ENCODE measurements around the gene SELPLG.
"Not testable (repeated sequence)": the region's sequence is repeated elsewhere in the genome, so short reads cannot be mapped to it uniquely, and the experiment has no call there.

Gene SELPLG

GRCh38 chr12:108618953-108619274, 14.8 kb downstream of the SELPLG start:
- DNase-seq (ENCODE audit: low read depth): not testable (repeated sequence)

GRCh38 chr12:108618079-108618952, 15.4 kb downstream of the SELPLG start:
- DNase-seq (ENCODE audit: low read depth): peak; percentile 64

GRCh38 chr12:108616941-108617858, 16.5 kb downstream of the SELPLG start:
- DNase-seq (ENCODE audit: low read depth): peak; percentile 75

GRCh38 chr12:108616359-108616758, 17.3 kb downstream of the SELPLG start:
- DNase-seq (ENCODE audit: low read depth): no peak

DNA sequence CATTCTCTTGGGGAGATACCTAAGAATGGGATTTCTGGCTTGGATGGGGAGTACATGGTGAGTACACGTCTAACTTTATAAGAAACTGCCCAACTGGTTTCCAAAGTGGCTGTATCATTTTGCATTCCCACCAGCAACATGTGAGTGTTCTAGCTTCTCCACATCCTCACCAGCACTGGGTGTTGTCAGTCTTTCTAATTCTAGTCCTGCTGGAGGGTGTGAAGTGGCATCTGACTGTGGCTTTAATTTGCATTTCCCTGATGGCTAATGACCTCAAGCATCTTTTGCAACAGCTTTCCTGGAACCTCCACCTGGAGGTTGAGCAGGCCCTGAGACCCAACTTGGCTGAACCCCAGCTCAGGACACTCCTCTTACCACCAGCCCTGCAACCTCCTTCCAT, 17.8 kb downstream of the SELPLG start:
- no peak for DNase-seq (ENCODE audit: low read depth)

DNA sequence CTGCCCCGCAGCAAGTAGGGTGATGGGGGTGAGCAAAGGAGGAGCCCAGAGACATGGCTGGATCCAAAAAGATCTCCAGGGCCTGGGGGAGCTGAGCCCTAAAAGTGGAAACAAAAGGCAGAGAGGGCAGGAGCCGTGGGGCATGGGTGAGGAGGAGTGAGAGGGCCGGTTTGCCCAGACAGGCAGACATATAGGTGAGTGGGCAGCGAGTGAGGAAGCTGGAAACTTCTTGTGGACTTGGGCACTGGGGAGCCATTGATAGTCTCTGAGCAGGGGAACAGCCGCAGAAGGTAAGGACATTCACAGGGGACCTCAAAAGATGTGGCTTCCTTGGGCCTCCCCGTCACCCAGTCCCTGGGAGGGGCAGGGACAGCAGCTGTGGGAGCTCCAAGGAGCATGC, 19.1 kb downstream of the SELPLG start:
- DNase-seq (ENCODE audit: low read depth): no peak

DNA sequence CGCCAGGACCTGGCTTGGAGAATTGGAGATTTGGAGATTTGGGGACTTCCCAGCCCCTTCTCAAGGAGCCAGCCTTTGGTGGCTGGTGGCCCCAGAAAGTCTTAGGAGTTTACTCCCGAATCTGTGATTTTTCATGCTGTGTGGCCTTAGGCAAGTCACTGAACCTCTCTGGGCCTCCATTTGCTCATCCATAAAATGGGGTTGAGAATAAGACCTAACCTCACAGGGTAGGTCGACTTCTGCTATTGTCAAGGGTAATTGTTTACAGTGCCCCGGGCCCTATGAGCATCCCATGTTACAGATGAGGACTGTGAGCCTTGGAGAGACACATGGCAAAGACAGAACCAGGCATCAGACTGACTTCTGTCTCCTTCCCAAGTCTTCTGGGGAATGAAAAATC, 19.7 kb downstream of the SELPLG start:
- DNase-seq (ENCODE audit: low read depth): no peak

DNA sequence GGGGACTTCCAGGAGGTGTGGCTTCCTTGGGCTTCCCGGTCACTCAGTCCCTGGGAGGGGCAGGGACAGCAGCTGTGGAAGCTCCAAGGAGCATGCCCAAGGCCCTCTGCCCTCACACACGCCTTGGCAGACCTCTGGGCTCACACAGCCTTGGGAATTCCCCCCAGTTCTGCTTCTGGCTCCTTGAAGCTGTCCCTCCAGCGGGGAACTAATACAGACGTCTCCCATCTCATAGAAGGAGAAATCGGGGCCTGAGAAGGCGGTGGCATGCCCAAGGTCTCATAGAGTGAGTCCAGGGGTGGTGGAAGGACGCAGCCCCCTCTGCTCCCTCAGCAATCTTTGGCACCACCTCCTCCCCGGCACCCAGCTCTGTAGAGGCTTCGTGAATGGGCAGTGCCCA, 20.1 kb downstream of the SELPLG start:
- no peak for DNase-seq (ENCODE audit: low read depth)

GRCh38 chr12:108612788-108613282, 20.9 kb downstream of the SELPLG start:
- DNase-seq (ENCODE audit: low read depth): no peak

GRCh38 chr12:108611884-108612415, 21.7 kb downstream of the SELPLG start:
- DNase-seq (ENCODE audit: low read depth): no peak

DNA sequence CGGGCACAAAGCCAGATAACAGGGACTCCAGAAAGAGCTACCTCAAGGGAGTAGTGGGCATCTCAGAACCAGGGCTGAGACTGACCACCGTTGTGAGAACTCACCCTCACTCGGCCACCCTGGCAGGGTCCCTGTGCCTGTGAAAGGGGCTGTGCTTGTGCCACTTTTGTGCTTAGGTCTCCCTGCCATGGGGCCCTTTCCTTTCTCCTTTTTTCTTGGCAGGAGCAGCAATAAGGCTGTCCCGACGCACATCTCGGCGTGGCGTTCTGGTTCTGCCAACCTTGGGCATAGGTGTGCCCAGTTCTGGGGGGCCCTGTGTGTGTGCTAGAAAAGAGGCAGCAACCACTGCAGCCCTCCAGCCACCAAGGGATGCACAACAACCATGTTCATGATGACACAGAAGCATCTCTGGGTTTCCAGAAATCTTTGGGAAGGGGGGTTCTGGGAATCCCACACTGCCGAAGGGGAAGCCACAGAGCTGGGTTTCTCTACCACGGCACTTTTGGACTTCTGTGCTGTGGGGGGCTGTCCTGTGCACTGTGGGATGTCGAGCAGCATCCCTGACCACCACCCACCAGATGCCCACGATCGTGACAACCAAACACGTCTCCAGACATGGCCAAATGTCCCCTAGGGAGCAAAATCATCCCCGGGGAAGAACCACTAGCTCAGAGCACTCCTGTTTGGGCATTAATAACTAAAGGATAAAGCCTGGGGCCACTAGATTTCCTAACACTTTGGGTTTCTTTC, 22.7 kb downstream of the SELPLG start:
- no peak for DNase-seq (ENCODE audit: low read depth)

DNA sequence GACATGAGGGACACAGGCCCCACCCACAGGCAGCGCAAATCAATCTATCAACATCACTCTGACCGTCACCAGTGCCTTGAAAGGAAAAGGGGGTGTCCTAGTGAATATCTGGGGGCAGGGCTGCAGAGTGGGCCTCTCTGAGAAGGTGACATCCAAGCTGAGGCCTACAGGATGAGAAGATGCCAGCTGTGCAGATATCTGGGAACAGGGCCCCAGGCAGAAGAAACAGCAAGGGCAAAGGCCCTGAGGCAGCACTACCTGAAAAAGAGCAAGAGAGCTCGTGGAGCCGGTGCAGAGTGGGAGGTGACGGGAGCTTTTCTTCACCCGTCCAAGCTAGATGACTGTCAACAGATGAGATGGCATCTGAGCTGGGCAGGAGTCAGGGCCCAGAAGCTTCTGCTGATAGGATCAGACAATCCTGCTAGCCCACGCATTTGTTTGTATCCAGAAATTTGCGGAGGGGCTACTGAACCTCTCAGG, 23.3 kb downstream of the SELPLG start:
- DNase-seq (ENCODE audit: low read depth): no peak

- DNase-seq (ENCODE audit: low read depth): no peak
Measured at GRCh38 chr12:108609537-108610335, 24.0 kb downstream of the SELPLG start.

GRCh38 chr12:108608616-108609015, 25.1 kb downstream of the SELPLG start:
- DNase-seq (ENCODE audit: low read depth): no peak

- DNase-seq (ENCODE audit: low read depth): no peak
Measured at GRCh38 chr12:108607981-108608600, 25.6 kb downstream of the SELPLG start.

DNA sequence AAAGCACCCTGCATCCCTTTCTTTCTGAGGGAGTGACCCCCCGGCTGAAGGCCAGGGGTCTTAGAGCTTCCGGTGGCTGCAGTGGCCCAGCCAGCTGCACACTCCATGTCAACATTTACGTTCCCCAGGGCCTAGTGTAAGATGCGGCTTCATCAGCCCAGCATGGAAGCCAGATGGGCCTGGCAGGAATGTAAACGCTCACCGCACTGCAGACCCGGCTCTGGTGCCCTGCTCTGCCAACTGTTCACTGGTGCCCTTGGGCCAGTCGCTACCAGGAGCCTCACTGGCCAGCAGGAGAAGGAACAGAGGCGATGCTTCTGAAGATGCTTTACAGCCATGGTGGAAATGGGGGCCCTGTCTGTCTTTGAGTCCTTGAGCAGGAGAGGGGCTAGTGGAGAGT, 27.2 kb downstream of the SELPLG start:
- DNase-seq (ENCODE audit: low read depth): no peak

DNA sequence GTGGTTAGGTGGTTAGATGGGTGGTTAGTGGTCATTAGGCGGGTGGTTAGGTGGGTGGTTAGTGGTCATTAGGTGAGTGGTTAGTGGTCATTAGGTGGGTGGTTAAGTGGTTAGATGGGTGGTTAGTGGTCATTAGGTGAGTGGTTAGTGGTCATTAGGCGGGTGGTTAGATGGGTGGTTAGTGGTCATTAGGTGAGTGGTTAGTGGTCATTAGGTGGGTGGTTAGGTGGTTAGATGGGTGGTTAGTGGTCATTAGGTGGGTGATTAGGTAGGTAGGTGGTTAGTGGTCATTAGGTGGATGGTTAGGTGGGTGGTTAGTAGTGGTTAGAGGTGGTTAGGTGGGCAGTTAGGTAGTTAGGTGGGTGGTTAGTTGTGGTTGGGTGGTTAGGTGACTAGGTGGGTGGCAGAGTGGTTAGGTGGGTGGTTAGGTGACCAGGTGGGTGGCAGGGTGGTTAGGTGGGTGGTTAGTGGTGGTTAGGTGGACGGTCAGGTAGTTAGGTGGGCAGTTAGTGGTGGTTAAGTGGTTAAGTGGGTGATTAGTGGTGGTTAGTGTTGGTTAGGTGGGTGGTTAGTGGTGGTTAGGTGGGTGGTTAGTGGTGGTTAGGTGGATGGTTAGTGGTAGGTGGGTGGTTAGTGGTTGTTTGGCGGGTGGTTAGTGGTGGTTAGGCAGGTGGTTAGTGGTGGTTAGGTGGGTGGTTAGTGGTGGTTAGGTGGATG, 27.8 kb downstream of the SELPLG start:
- DNase-seq (ENCODE audit: low read depth): no peak

DNA sequence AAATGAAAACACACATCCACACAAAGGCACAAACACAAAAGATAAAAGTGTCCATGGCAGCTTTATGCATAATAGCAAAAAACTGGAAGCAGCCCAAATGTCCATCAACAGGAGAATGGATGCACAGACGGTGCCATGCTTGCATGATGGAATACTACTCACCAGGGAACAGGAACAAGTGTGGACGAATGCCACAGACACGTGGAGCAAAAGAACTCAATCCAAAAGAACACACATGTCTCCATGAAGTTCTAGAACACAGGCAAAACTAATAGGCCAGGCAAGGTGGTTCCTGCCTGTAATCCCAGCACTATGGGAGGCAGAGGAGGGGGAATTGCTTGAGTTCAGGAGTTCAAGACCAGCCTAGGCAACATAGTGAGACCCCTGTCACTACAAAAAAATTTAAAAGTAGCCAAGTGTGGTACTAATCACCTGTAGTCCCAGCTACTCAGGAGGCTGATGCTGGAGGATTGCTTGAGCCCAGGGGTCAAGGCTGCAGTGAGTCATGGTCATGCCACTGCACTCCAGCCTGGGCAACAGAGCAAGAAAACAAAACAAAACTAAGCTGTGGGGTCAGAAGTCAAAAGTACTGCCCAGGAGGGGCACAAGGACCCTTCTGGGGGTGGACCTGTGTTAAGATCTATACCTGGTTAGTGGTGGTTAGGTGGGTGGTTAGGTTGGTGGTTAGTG, 28.5 kb downstream of the SELPLG start:
- DNase-seq (ENCODE audit: low read depth): no peak
